ENCODE results near the gene IL22RA1. TPM values are rescaled to one million over a fixed set of nuclear protein-coding genes. Genes with fewer than 3 reads are reported as not detected.

IL22RA1 gene
- total RNA-seq, 1 experiment from 2014 or later = 5.0 TPM

- no peak overlapping the region for H3K27ac ChIP-seq
- no peaks in the 10 kb centered on the region for H3K36me3 ChIP-seq (ENCODE audit: low read depth)
- H2AFZ ChIP-seq = no peak overlapping the region
- H3K79me2 ChIP-seq (ENCODE audit: low read depth) = no peaks in the 10 kb centered on the region
- intact Hi-C loops (cut with micrococcal nuclease; ENCODE audit: unreplicated experiment) = no loop called here
- no peaks in the 10 kb centered on the region for H3K9me2 ChIP-seq (ENCODE audit: insufficient read depth)
- no peaks in the 10 kb centered on the region for H3K27me3 ChIP-seq (ENCODE audit: insufficient read depth, low read depth)
- H3K4me2 ChIP-seq = no peak overlapping the region
- ChIA-PET CTCF (no interaction called here), POLR2A (ENCODE audit: unreplicated experiment) (no interaction called here)
- no peak overlapping the region for H3K4me3 ChIP-seq
- DNase-seq = no peak
- H3K9me3 ChIP-seq (ENCODE audit: insufficient read depth, low read depth) = no peaks in the 10 kb centered on the region
- H4K20me1 ChIP-seq (ENCODE audit: insufficient read depth) = no peaks in the 10 kb centered on the region
- no TSS peak for BruUV-seq (replicated peaks)
- H3K4me1 ChIP-seq (replicated peaks; ENCODE audit: insufficient read depth) = no peaks in the 10 kb centered on the region
- H3F3A ChIP-seq (ENCODE audit: insufficient read depth, low read depth) = no peaks in the 10 kb centered on the region
- TF ChIP-seq EZH2 (IDR thresholded peaks at IDR 0.05; ENCODE audit: low read depth) = no peak
- TF ChIP-seq CTCF (conservative IDR thresholded peaks at IDR 0.05) = no peak
Measured at GRCh38 chr1:24169286-24169685, 26.3 kb upstream of the IL22RA1 start.

- ChIA-PET POLR2A (ENCODE audit: unreplicated experiment) (interaction anchor here (0.6 kb wide), 1 partner anchor 339 kb away, joined by 3 read pairs; no protein-coding TSS in a partner anchor), CTCF (interaction anchor here (0.5 kb wide), 1 partner anchor 219 kb away, joined by 3 read pairs; no protein-coding TSS in a partner anchor)
- no peaks in the 10 kb centered on the region for H3K27me3 ChIP-seq (ENCODE audit: insufficient read depth, low read depth)
- H3K36me3 ChIP-seq (ENCODE audit: low read depth) = no peaks in the 10 kb centered on the region
- no peak for DNase-seq
- TF ChIP-seq EZH2 (IDR thresholded peaks at IDR 0.05; ENCODE audit: low read depth) (no peak), CTCF (conservative IDR thresholded peaks at IDR 0.05) (no peak)
- H3K4me3 ChIP-seq = no peak overlapping the region
- no peak overlapping the region for H3K27ac ChIP-seq
- no peak overlapping the region for H2AFZ ChIP-seq
- H3K4me2 ChIP-seq = no peak overlapping the region
- H3K4me1 ChIP-seq (replicated peaks; ENCODE audit: insufficient read depth) = no peaks in the 10 kb centered on the region
- H3K9me3 ChIP-seq (ENCODE audit: insufficient read depth, low read depth) = no peaks in the 10 kb centered on the region
- no TSS peak for BruUV-seq (replicated peaks)
- H3K79me2 ChIP-seq (ENCODE audit: low read depth) = no peaks in the 10 kb centered on the region
- intact Hi-C loops (cut with micrococcal nuclease; ENCODE audit: unreplicated experiment) = no loop called here
- no peaks in the 10 kb centered on the region for H3K9me2 ChIP-seq (ENCODE audit: insufficient read depth)
- H4K20me1 ChIP-seq (ENCODE audit: insufficient read depth) = no peaks in the 10 kb centered on the region
- no peaks in the 10 kb centered on the region for H3F3A ChIP-seq (ENCODE audit: insufficient read depth, low read depth)
Measured at GRCh38 chr1:24168245-24168644, 25.3 kb upstream of the IL22RA1 start.

GRCh38 chr1:24167008-24167407, 24.1 kb upstream of the IL22RA1 start:
- Histone ChIP-seq H3K4me3 (no peak overlapping the region), H3K36me3 (ENCODE audit: low read depth) (no peaks in the 10 kb centered on the region), H3K9me2 (ENCODE audit: insufficient read depth) (no peaks in the 10 kb centered on the region), H3K4me2 (no peak overlapping the region), H3K27ac (no peak overlapping the region), H3K27me3 (ENCODE audit: insufficient read depth, low read depth) (no peaks in the 10 kb centered on the region), H3K79me2 (ENCODE audit: low read depth) (no peaks in the 10 kb centered on the region), H2AFZ (no peak overlapping the region), H3K9me3 (ENCODE audit: insufficient read depth, low read depth) (no peaks in the 10 kb centered on the region), H3F3A (ENCODE audit: insufficient read depth, low read depth) (no peaks in the 10 kb centered on the region), H3K4me1 (replicated peaks; ENCODE audit: insufficient read depth) (no peaks in the 10 kb centered on the region), H4K20me1 (ENCODE audit: insufficient read depth) (no peaks in the 10 kb centered on the region)
- TF ChIP-seq CTCF (conservative IDR thresholded peaks at IDR 0.05) (no peak), EZH2 (IDR thresholded peaks at IDR 0.05; ENCODE audit: low read depth) (no peak)
- no TSS peak for BruUV-seq (replicated peaks)
- CTCF ChIA-PET = no interaction called here
- intact Hi-C loops (cut with micrococcal nuclease; ENCODE audit: unreplicated experiment) = no loop called here
- POLR2A ChIA-PET (ENCODE audit: unreplicated experiment) = no interaction called here
- DNase-seq = no peak
